HG03060 (cell line): ENCODE data around the gene KCNQ4.

Experiments
- ATAC-seq: cut with Tn5 transposase; IDR thresholded peaks from one replicate; pipeline ENCODE4 v1.9.1; 2021; ENCODE audit warnings: low read depth, moderate number of reproducible peaks; ENCODE audit not compliant: unreplicated experiment

KCNQ4 gene

GRCh38 chr1:40753142-40753882 lies 30.3 kb upstream of the KCNQ4 start:
- ATAC-seq, result no peak

GRCh38 chr1:40754201-40754600 lies 29.4 kb upstream of the KCNQ4 start:
- no peak for ATAC-seq

- no peak for ATAC-seq
These were observed 28.5 kb upstream of the KCNQ4 start for GRCh38 chr1:40755067-40755466.

GRCh38 chr1:40756523-40756922 lies 27.1 kb upstream of the KCNQ4 start:
- no peak for ATAC-seq

GRCh38 chr1:40757084-40757483 lies 26.5 kb upstream of the KCNQ4 start:
- no peak for ATAC-seq

GRCh38 chr1:40758004-40758403 lies 25.6 kb upstream of the KCNQ4 start:
- no peak for ATAC-seq

GRCh38 chr1:40758578-40759343 lies 24.8 kb upstream of the KCNQ4 start:
- no peak for ATAC-seq

- no peak for ATAC-seq
These were observed 22.6 kb upstream of the KCNQ4 start for GRCh38 chr1:40760984-40761383.

- no peak for ATAC-seq
These were observed 21.3 kb upstream of the KCNQ4 start for GRCh38 chr1:40762144-40762923.

- ATAC-seq, result no peak
These were observed 19.6 kb upstream of the KCNQ4 start for GRCh38 chr1:40763742-40764532.

- ATAC-seq, result no peak
These were observed 18.6 kb upstream of the KCNQ4 start for GRCh38 chr1:40764981-40765380.

- no peak for ATAC-seq
These were observed 17.6 kb upstream of the KCNQ4 start for GRCh38 chr1:40766017-40766416.

GRCh38 chr1:40766560-40766959 lies 17.0 kb upstream of the KCNQ4 start:
- no peak for ATAC-seq

- ATAC-seq, result no peak
These were observed 15.2 kb upstream of the KCNQ4 start for GRCh38 chr1:40768146-40768990.

GRCh38 chr1:40769815-40770214 lies 13.8 kb upstream of the KCNQ4 start:
- no peak for ATAC-seq

- ATAC-seq, result no peak
These were observed 13.1 kb upstream of the KCNQ4 start for GRCh38 chr1:40770296-40771070.

GRCh38 chr1:40772146-40772955 lies 11.2 kb upstream of the KCNQ4 start:
- no peak for ATAC-seq

GRCh38 chr1:40773748-40774265 lies 9.8 kb upstream of the KCNQ4 start:
- ATAC-seq, result no peak
